ENCODE measurements around the gene BMAL1.
A peak's percentile ranks its signal among the peaks of the same experiment; 100 is the strongest.
"Not testable (repeated sequence)": the region's sequence is repeated elsewhere in the genome, so short reads cannot be mapped to it uniquely, and the experiment has no call there.

Gene BMAL1

DNA sequence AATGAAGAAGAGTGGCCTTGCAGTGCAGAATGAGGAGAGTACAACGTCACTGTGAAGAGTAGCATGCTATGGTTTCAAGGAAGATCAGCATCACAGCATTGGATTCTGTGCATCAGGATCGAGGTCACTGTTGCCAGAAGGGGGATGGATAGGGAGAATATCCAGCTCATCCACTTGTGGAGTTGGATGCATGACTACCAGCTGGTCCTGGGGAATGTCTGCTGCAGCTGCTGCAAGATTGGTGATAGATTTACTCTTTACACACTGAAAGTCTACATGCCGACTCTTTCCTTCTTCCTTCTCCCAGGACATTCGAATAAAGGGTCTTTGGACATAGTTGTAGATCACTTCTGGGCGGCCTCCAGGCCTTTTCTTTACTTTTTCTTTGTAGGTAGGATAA lies 111.2 kb downstream of the BMAL1 start:
- no peak for DNase-seq

DNA sequence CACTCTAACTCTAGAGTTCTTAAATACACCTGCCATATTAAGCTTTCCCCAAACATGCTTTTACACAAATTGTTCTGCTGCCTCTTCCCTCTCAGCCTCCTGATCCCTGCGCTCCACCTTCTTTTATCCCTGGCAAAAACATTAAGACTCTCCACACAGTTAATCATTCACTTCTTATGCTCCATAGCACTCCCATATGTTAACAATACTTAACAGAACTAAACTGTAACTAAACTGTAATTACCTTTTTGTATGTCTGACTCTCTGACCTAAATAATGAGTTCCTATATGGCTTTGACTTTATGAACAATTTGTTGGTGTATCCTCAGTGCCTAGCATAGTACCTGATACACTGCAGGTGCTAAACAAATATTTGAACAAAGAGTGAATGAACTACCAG lies 113.6 kb downstream of the BMAL1 start:
- DNase-seq: no peak

GRCh38 chr11:13398335-13398734 lies 120.7 kb downstream of the BMAL1 start:
- not testable (repeated sequence) for DNase-seq

- no peak for DNase-seq
Measured at GRCh38 chr11:13405220-13405619, 127.6 kb downstream of the BMAL1 start.

DNA sequence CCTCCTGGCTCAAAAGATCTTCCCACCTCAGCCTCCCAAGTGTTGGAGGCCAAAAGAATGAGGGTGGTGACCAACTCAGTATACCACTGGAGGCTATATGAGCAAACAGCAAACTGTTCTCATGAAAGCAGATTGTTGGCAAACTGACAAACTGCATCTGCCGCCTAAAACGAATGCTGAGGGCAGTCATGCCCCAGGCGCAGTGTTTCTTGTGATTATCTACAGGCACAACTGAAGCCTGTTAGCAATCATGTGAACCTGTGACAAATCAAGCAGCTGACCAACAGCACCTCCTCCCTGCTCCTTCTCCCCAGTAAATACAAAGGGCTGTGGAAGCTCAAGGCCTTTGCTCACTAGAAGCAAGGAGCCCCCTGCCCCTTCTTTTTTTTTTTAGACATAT lies 137.6 kb downstream of the BMAL1 start:
- DNase-seq: no peak

GRCh38 chr11:13421561-13421960 lies 144.0 kb downstream of the BMAL1 start:
- DNase-seq: no peak

GRCh38 chr11:13423372-13423771 lies 145.8 kb downstream of the BMAL1 start:
- DNase-seq: peak; percentile 47

- no peak for DNase-seq
Measured at GRCh38 chr11:13427440-13427839, 149.8 kb downstream of the BMAL1 start.

DNA sequence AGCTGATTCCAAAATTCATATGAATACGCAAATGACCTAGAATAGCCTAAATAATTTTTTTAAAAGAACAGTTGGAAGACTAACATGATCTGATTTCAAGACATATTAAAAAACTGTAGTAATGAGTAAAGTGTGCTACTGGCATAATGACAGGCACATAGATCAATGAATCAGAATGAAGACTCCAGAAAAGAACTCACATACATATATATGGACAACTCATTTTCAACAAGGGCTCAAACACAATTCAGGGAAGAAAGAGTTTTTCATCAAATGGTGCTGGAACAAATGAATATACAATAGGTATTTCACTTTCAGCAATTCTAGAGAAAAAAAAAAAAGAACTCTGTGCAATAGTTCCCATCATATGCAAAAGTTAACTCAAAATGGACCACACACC lies 151.7 kb downstream of the BMAL1 start:
- DNase-seq: no peak

- DNase-seq: peak; percentile 92
Measured at GRCh38 chr11:13429836-13430235, 152.2 kb downstream of the BMAL1 start.

GRCh38 chr11:13433437-13433836 lies 155.8 kb downstream of the BMAL1 start:
- DNase-seq: no peak

DNA sequence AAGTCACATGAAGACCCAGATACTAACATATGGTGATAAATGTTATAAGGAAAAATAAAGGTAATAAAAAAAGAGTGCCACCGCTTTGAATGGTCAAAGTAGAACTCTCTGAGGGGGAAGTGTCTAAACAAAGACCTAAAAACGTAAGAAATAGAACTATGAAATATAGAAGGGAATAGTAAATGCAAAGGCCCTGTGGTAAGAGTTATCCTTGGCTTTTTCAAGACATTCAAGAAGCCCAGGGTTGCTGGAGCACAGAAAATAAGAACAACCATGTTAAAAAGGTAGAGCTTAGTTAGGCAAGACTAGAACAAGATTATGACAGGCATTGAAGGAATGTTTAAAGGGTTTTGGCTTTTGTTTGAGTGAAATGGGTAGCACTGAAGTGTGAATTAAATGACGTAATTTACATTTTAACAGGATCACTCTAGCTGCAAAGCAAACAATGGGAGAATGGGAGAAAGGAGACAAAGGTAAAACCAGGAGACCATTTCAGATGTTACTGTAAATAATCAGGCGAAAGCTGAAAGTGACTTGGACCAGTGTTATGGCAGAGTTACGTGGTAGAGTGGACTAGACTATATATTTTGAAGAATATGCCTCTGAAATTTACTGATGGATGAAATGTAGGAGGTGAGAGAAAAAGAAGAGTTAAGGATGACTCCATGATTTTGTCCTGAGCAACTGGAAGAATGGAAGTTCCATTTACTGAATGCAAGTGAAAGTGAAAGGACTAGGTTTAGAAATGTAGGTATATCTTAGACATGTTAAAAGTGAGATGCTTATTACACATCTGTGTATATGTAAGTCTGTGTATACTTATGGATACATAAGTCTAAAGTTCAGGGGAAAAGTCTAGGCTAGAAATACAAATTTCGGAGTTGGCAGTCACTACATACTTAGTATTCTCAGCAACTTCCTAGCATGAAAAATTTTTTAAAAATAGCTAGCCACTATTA lies 156.9 kb downstream of the BMAL1 start:
- DNase-seq: peak; percentile 91

DNA sequence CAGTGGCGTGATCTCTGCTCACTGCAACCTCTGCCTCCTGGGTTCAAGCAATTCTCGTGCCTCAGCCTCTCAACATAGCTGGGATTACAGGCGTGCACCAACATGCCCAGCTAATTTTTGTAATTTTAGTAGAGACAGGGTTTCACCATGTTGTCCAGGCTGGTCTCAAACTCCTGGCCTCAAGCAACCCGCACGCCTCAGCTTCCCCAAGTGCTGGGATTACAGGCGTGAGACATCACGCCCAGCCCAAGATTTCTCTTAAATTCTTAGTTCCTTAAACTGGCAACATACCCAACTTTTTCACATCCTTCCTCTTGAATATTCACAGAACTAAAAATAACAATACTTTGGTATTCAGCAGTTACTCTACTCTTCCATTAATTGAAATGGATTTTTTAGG lies 159.2 kb downstream of the BMAL1 start:
- not testable (repeated sequence) for DNase-seq

Data from kidney glomerular epithelial cell (primary cell).